ENCODE measurements around the gene ENOX2. TPM values are rescaled to one million over a fixed set of nuclear protein-coding genes. Genes with fewer than 3 reads are reported as not detected.

Gene ENOX2
- total and polyA plus RNA-seq, 2 experiments from 2014 or later: 8.7 to 9.0 TPM

DNA sequence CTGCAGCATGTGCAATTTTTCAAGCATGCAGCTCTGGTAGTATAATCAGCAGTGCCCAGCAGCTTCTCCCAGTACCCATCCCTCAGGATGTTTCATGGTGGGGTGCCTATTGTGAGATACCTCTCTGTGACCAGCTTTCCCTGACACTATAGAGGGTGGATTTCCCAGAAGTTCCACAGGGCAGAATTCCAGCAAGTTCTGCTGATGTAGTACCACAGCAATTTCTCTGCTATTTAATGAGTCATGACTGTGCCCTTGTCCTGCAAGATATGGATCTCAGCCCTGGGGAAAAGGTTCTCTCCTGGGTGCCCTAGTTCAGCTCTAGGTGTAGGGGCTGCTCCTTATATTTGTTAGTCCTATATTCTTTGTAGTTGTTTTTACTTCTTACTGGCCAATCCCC is 174.8 kb downstream of the ENOX2 start:
- H2AFZ ChIP-seq: no peak overlapping the region
- peaks cover 5% of the 10 kb centered on the region for H3K9me3 ChIP-seq (ENCODE audit: low read depth)
- TF ChIP-seq, protein P1, sequence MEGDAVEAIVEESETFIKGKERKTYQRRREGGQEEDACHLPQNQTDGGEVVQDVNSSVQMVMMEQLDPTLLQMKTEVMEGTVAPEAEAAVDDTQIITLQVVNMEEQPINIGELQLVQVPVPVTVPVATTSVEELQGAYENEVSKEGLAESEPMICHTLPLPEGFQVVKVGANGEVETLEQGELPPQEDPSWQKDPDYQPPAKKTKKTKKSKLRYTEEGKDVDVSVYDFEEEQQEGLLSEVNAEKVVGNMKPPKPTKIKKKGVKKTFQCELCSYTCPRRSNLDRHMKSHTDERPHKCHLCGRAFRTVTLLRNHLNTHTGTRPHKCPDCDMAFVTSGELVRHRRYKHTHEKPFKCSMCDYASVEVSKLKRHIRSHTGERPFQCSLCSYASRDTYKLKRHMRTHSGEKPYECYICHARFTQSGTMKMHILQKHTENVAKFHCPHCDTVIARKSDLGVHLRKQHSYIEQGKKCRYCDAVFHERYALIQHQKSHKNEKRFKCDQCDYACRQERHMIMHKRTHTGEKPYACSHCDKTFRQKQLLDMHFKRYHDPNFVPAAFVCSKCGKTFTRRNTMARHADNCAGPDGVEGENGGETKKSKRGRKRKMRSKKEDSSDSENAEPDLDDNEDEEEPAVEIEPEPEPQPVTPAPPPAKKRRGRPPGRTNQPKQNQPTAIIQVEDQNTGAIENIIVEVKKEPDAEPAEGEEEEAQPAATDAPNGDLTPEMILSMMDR (IDR thresholded peaks at IDR 0.05; ENCODE audit: poor library complexity): no peak
- TF ChIP-seq EZH2phosphoT487 (IDR thresholded peaks at IDR 0.05; ENCODE audit: low read depth, severe bottlenecking, unreplicated experiment): no peak
- no peak for TF ChIP-seq EZH2 (IDR thresholded peaks at IDR 0.05; ENCODE audit: borderline replicate concordance)
- no peaks in the 10 kb centered on the region for H3K79me2 ChIP-seq
- H3K9me2 ChIP-seq (replicated peaks; ENCODE audit: insufficient read depth): no peaks in the 10 kb centered on the region
- no peaks in the 10 kb centered on the region for H3K36me3 ChIP-seq (replicated peaks; ENCODE audit: insufficient read depth, low read depth)
- H4K20me1 ChIP-seq (ENCODE audit: insufficient read depth, poor library complexity, severe bottlenecking): no peaks in the 10 kb centered on the region
- H3K27ac ChIP-seq: no peak overlapping the region
- no peaks in the 10 kb centered on the region for H3K27me3 ChIP-seq
- H3K4me1 ChIP-seq (ENCODE audit: insufficient read depth): no peaks in the 10 kb centered on the region
- DNase-seq (ENCODE audit: low spot score): no peak
- H3K4me2 ChIP-seq: no peak overlapping the region
- H3K4me3 ChIP-seq: no peak overlapping the region

DNA sequence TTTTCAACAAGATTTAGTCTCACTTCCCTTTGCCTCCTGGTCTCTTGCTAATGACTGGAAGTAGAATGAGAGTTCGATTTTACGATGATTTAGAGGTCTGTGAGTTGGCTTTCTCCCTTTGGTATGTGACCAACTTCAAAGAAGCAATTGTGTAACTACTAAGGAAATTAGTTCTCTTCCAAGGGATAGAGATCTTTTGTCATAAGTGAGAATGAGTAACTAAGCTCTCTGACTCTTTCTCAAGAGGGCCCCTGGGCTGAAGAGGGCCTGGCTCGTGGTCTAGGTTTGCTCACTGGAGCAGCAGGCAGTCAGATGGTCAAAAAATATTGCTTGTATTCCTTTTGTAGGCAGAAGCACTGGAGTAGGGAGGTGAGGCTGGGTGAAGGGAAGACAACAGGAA is 176.3 kb downstream of the ENOX2 start:
- Histone ChIP-seq H3K4me3 (no peak overlapping the region), H3K9me3 (ENCODE audit: low read depth) (peaks cover 5% of the 10 kb centered on the region), H3K27ac (no peak overlapping the region), H3K4me1 (ENCODE audit: insufficient read depth) (no peaks in the 10 kb centered on the region), H4K20me1 (ENCODE audit: insufficient read depth, poor library complexity, severe bottlenecking) (no peaks in the 10 kb centered on the region), H3K9me2 (replicated peaks; ENCODE audit: insufficient read depth) (no peaks in the 10 kb centered on the region), H3K36me3 (replicated peaks; ENCODE audit: insufficient read depth, low read depth) (no peaks in the 10 kb centered on the region), H3K4me2 (no peak overlapping the region), H2AFZ (no peak overlapping the region), H3K79me2 (no peaks in the 10 kb centered on the region), H3K27me3 (no peaks in the 10 kb centered on the region)
- 69% methylated on average over 3 of the region's 3 CpGs for WGBS (ENCODE audit: low lambda C conversion rate, missing lambda C conversion rate)
- no peak for DNase-seq (ENCODE audit: low spot score)
- TF ChIP-seq EZH2phosphoT487 (IDR thresholded peaks at IDR 0.05; ENCODE audit: low read depth, severe bottlenecking, unreplicated experiment) (no peak), EZH2 (IDR thresholded peaks at IDR 0.05; ENCODE audit: borderline replicate concordance) (no peak)
- TF ChIP-seq, protein P1 (IDR thresholded peaks at IDR 0.05; ENCODE audit: poor library complexity): no peak

DNA sequence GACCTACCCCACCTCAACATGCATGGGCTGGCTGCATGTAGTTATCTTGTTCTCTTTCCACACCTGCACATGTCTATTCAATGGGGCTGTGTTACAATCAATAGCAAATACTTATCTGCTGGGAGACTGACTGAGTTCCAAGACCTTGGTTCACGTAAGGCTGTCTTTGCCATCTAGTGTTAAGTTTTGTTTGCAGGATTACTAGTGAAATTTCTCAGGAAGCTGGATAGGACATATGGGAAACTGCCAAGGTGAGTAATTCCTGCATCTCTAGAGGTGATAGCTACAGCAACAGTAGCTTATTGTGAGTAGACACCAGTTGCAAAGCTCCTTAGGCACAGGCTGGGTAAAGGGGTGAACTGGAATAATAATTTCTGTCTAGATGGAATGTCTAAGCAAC is 177.5 kb downstream of the ENOX2 start:
- Histone ChIP-seq H3K79me2 (no peaks in the 10 kb centered on the region), H3K9me3 (ENCODE audit: low read depth) (no peaks in the 10 kb centered on the region), H4K20me1 (ENCODE audit: insufficient read depth, poor library complexity, severe bottlenecking) (no peaks in the 10 kb centered on the region), H3K27ac (no peak overlapping the region), H3K27me3 (no peaks in the 10 kb centered on the region), H3K4me2 (no peak overlapping the region), H3K9me2 (replicated peaks; ENCODE audit: insufficient read depth) (no peaks in the 10 kb centered on the region), H3K4me1 (ENCODE audit: insufficient read depth) (no peaks in the 10 kb centered on the region), H2AFZ (no peak overlapping the region), H3K36me3 (replicated peaks; ENCODE audit: insufficient read depth, low read depth) (no peaks in the 10 kb centered on the region), H3K4me3 (no peak overlapping the region)
- DNase-seq (ENCODE audit: low spot score): no peak
- TF ChIP-seq EZH2 (IDR thresholded peaks at IDR 0.05; ENCODE audit: borderline replicate concordance) (no peak), EZH2phosphoT487 (IDR thresholded peaks at IDR 0.05; ENCODE audit: low read depth, severe bottlenecking, unreplicated experiment) (no peak)
- TF ChIP-seq, protein P1 (IDR thresholded peaks at IDR 0.05; ENCODE audit: poor library complexity): no peak
- whole genome bisulfite sequencing (ENCODE audit: low lambda C conversion rate, missing lambda C conversion rate): 91% methylated on average over 1 of the region's 1 CpG

DNA sequence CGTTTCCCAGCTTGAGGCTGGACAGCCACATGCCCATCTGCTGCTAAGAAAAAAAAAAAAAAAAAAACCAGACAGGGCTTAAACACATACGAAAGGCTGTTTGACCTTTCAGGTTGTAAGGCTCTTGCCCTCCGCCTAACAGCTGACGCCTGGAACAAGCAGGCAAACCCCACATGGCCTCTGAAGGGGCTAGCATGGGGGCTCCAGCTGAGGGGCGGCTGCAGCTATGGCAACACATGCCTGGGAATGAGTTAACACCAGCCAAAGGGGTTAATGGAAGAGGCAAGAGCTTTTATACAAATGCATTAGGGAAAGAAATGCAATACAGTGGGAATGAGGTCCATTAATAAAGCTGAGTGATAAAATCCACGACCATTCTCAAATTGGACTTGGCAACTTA is 183.6 kb downstream of the ENOX2 start:
- no peak for TF ChIP-seq EZH2 (IDR thresholded peaks at IDR 0.05; ENCODE audit: borderline replicate concordance)
- TF ChIP-seq, protein P1 (IDR thresholded peaks at IDR 0.05; ENCODE audit: poor library complexity): no peak
- TF ChIP-seq EZH2phosphoT487 (IDR thresholded peaks at IDR 0.05; ENCODE audit: low read depth, severe bottlenecking, unreplicated experiment): no peak
- Histone ChIP-seq H4K20me1 (ENCODE audit: insufficient read depth, poor library complexity, severe bottlenecking) (no peaks in the 10 kb centered on the region), H2AFZ (no peak overlapping the region), H3K9me2 (replicated peaks; ENCODE audit: insufficient read depth) (no peaks in the 10 kb centered on the region), H3K4me1 (ENCODE audit: insufficient read depth) (no peaks in the 10 kb centered on the region), H3K36me3 (replicated peaks; ENCODE audit: insufficient read depth, low read depth) (no peaks in the 10 kb centered on the region), H3K4me3 (no peak overlapping the region), H3K4me2 (no peak overlapping the region), H3K27me3 (no peaks in the 10 kb centered on the region), H3K79me2 (no peaks in the 10 kb centered on the region), H3K9me3 (ENCODE audit: low read depth) (no peaks in the 10 kb centered on the region), H3K27ac (no peak overlapping the region)
- 58% methylated on average over 6 of the region's 6 CpGs for WGBS (ENCODE audit: low lambda C conversion rate, missing lambda C conversion rate)
- no peak for DNase-seq (ENCODE audit: low spot score)

All from hepatocyte (in vitro differentiated cells).